Loucy (cell line): ENCODE results near the gene CAB39.

ENCODE experiments used
- CTCF ChIP-seq: fragments of 200-600 bp; sonication (generic); conservative IDR thresholded peaks from 2 replicates; pipeline ENCODE4 v1.5.1; 2014; ENCODE audit warnings: mild to moderate bottlenecking, antibody characterized with exemption, low read length
- EZH2phosphoT487 ChIP-seq: fragments of 200-600 bp; IDR thresholded peaks from 2 replicates; pipeline ENCODE4 v1.6.1; 2018; ENCODE audit warnings: antibody characterized with exemption, mild to moderate bottlenecking, moderate library complexity, borderline replicate concordance

GRCh38 chr2:230862292-230862691 is 149.7 kb downstream of the CAB39 start:
- TF ChIP-seq CTCF = no peak
- TF ChIP-seq EZH2phosphoT487 = no peak
